ENCODE measurements around the gene SPSB3.
A peak's percentile ranks its signal among the peaks of the same experiment; 100 is the strongest.

The SPSB3 gene

GRCh38 chr16:1782408-1783264 lies at the start of gene SPSB3, which contains the start of gene NUBP2:
Gene SPSB3, minus strand, starts transcription at chr16:1782571. Its CDS starts 1,088 bp downstream, at chr16:1781483.
Gene NUBP2, plus strand, starts transcription at chr16:1782960. Its CDS starts 61 bp downstream, at chr16:1783021.
- DNase-seq, result peak; percentile 96

DNA sequence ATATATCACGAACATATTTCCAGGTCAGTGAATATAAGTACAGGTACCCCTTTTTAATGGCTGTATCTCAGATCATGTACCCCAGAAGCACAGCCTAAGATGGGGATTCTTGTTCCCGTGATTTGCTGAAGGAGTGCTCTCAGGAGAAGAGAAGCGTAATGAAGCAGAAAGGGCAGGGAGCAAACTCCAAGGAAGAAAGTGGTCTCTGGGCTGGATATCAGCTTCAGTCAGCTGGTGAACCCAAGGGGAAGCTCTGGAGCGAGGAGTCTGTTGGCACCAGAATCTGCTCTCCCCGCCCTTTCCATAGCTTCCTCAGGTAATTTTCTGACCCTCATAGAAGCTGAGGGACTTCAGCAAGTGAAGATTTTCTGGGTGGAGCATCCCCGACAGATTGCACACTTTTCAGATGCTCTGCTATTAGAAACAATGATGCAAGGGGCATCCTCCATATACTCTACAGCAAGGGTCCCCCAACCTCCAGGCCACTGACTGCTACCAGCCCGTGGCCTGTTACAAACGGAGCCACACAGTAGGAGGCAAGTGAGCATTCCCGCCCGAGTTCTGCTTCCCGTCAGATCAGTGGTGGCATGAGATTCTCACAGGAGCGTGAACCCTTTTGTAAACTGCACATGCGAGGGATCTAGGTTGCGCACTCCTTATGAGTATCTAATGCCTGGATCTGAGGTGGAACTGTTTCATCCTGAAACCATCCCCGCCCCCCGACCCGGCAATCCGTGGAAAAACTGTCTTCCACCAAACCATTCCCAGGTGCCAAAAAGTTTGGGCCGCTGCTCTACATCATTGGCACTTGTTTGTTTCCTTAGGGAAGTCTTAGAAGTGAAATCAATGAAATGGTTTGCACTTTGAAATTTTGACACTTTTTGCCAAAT lies 49.1 kb upstream of the SPSB3 start:
- DNase-seq, result no peak

DNA sequence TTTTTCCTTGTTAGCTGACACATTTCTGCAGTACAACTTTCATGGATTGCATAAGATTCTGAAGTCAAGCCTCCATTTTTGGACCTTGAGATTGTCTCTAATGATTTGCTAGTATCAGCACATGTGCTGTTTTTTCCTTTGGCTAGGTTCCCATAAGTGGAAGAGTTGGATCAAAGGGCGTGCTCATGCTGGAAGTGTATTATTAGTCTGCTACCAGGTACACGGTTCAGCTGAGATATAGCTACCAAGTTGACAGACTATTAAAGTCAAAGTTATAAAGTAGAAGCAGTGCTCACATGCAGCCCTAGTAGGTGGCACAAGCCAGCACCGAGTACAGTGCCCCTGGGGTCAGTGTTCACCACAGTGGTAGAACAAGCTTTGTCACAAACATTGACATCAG lies 47.8 kb upstream of the SPSB3 start:
- no peak for DNase-seq

DNA sequence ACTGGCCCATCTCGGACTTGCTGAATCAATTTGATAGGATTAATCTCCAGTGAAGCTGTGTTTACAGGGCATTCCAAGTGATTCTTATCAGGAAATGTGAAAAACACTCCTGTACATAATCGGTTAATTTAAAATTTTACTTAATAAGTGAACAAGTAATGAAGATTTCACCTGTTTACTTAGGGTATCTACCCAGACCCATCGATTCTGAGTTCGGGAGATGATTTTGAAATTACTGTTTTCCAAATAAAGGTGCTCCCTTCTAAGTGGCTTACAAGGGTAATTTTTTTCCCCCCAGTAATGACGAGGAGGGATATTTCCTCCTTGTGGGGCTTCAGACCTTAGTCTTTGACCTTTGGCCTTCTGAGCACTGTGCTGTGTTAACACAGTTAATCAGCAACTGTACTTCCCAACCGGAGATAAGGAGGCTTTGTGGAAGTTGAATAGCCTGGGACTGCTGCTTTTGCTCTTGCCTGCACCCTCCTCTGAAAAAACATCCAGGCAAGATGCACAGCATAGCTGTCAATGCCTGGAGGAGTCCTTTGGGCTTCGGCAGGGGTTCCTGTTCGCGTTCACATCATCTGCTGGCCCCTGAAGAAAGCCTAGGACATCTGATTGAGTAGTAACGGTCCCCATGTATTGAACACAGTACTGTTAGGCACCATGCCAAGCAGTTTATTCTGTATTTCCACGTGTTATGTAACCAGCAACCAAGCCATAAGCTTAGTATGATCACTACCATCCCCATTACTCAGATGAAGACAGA lies 46.5 kb upstream of the SPSB3 start:
- DNase-seq, result no peak

GRCh38 chr16:1826691-1827573 lies 44.6 kb upstream of the SPSB3 start, which contains the start of the genes FAHD1 and HAGH:
Gene FAHD1, plus strand, starts transcription at chr16:1827206. Its CDS starts 33 bp downstream, at chr16:1827239.
Gene HAGH, minus strand, starts transcription at chr16:1826825. Its CDS starts 38 bp downstream, at chr16:1826787.
- peak; percentile 51 for DNase-seq

- DNase-seq, result no peak
Measured at GRCh38 chr16:1825864-1826690, 43.7 kb upstream of the SPSB3 start.

DNA sequence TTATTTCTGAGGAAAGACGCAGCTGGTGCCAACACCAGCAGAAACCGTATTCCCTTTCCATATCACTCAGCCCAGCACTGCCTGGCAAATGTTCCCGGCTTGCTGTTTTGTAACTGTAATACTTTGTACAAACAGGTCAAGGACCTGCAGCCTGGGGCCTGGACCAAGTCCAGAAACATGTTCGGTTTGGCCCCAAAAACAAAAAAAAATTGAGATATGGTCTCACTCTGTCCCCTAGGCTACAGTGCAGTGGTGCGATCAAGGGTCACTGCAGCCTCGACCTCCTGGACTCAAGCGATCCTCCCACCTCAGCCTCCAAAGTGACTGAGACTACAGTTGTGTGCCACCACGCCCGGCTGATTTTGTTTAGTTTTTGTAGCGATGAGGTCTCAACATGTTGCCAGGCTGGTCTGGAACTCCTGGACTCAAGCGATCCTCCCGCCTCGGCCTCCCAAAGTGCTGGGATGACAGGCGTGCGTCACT lies 43.1 kb upstream of the SPSB3 start:
- no peak for DNase-seq

- no peak for DNase-seq
Measured at GRCh38 chr16:1823821-1824220, 41.5 kb upstream of the SPSB3 start.

DNA sequence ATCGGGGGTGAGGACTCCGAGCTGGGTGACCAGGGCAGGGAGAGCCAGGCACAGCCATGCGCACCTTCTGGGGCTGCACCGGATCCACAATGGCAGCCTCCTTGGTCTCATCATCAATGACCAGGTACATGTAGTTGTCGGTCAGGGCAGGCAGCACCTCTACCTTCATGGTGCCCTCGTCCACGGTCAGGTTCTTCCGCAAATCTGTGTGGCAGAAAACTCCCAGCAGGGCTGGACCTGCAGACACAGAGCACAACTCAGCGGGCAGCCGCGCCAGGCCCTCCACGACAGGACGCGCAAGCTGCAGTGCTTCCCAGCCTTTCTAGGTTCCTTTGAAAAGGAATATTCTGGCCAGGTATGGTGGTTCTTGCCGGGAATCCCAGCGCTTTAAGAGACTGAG lies 40.4 kb upstream of the SPSB3 start:
- DNase-seq, result no peak

GRCh38 chr16:1821861-1822611 lies 39.7 kb upstream of the SPSB3 start:
- DNase-seq, result no peak

- no peak for DNase-seq
Measured at GRCh38 chr16:1820946-1821290, 38.5 kb upstream of the SPSB3 start.

DNA sequence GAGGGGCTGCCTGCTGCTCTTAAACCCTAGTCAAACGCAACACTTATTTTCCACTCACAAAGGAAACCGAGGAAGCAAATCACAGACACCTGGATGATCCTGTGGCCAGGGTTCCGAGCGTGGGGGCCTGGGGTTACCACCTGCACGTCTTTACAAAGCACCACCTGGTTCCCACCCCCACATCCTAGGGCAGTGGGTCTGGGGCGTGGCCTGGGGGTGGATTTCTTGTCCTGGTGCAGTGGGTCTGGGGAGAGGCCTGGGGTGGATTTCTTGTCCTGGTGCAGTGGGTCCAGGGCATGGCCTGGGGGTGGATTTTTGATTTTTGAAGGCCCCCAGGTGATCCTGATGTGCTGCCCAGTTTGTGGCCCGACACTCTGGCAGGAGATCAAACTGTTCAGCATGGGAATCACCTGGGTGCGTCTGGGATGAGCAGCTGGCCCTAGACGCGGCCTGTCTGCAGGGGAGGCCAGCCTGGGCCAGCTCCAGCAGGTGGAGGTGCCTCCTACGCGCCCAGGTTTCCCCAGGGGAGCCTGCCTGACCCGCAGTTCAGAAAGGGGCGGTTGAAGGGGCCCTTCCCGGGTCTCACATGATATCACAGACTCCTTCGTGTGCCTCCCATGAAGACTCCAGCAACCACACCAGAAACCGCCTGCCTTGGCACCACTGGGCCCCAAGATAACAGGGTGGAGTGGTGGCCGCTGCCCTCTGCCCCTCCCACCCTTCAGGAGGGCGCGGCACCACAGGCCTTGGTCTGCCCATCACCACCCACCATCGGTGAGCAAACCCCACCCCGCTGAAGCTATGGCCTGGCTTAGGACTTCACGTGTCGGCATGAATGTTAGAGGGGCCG lies 38.0 kb upstream of the SPSB3 start:
- no peak for DNase-seq

GRCh38 chr16:1819611-1820010 lies 37.2 kb upstream of the SPSB3 start:
- no peak for DNase-seq

DNA sequence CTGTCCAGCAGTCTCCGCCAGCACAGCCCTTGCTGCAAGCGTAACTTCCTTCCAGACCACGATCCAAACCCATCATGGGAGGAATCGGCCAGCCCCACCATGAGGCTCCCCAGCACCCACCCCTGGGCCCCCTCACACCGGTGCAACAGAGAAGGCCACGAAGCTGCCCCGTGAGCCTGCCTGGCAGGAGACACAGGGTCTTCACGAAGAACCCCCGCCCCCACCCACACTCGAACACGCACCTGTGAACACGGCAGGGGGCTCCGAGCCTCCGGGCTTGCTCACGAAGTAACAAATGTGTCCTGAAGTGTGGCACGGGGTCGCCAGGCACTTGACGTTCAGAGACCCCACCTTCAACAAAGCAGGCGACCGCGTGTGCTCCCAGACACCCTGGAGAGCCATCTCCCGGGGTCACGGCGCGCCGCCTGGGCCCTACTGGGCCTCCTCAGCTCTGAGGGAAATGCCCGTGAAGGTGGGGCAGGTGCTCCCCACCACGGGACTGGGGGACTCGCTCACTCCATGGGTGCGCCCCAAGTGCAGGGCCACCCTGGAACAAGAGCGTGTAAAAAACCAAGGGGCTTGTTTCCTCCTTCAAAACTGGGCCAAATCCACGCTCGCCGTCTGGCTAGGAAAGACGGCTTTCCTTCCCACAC lies 36.6 kb upstream of the SPSB3 start:
- no peak for DNase-seq

DNA sequence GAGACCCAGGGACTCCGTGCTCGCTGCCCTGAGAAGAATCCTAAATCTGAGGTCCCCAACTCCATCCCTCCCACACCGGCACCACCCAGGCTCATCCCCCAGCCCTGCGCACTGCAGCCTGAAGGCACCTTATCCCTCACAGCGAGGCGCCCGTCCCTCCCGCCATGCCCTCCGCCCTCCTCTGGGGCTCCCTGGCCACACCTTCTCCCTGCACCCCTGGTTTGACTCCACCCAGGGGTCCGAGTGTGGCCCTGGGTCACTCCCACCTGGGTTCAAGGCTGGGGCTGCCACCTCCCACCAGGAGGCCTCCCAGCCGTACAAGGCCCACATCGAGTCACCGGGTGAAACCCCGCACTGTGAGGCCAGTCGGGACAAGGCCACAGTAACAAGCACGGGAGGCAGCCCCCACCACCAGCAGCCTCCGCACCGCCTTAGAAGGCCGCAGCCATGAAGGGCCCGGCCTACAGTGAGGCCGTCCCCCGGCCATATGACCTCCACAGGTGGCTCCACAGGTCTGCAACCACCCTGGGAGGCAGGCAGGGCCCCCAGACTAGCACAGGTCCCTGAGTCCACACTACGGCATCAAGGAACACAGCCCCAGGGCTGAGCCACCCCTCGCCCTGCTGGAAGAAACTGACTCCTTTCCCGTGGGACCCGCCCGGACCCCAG lies 36.0 kb upstream of the SPSB3 start:
- no peak for DNase-seq

- DNase-seq, result no peak
Measured at GRCh38 chr16:1817716-1818115, 35.3 kb upstream of the SPSB3 start.

GRCh38 chr16:1817276-1817589 lies 34.9 kb upstream of the SPSB3 start:
- no peak for DNase-seq
